Nephron progenitor cell (in vitro differentiated cells): ENCODE measurements around the gene DRC7.

ENCODE experiments used
- DNase-seq: peaks from one replicate; pipeline ENCODE4 v3.0.0; 2021
- H3K27ac Mint-ChIP-seq: 2 replicates; pipeline ENCODE4 v1.8.0; 2021; ENCODE audit warnings: mild to moderate bottlenecking, moderate library complexity, mixed read lengths
- H3K27me3 Mint-ChIP-seq: 2 replicates; pipeline ENCODE4 v1.8.0; 2021; ENCODE audit warnings: mild to moderate bottlenecking, low read depth, mixed read lengths; ENCODE audit not compliant: poor library complexity
- H3K36me3 Mint-ChIP-seq: 2 replicates; pipeline ENCODE4 v1.8.0; 2021; ENCODE audit warnings: low read depth, mixed read lengths
- H3K4me1 Mint-ChIP-seq: 2 replicates; pipeline ENCODE4 v1.8.0; 2021; ENCODE audit warnings: mixed read lengths
- H3K4me3 Mint-ChIP-seq: 2 replicates; pipeline ENCODE4 v1.8.0; 2021; ENCODE audit warnings: mild to moderate bottlenecking, moderate library complexity, mixed read lengths
- H3K9me3 Mint-ChIP-seq: 2 replicates; pipeline ENCODE4 v1.8.0; 2021; ENCODE audit warnings: mild to moderate bottlenecking, moderate library complexity, mixed read lengths
- TF ChIP-seq, protein P1 (sequence below): fragments of 200-600 bp; sonication (generic); IDR thresholded peaks from 2 replicates; pipeline ENCODE4 v1.5.0; 2021; ENCODE audit warnings: antibody characterized with exemption

DRC7 gene

DNA sequence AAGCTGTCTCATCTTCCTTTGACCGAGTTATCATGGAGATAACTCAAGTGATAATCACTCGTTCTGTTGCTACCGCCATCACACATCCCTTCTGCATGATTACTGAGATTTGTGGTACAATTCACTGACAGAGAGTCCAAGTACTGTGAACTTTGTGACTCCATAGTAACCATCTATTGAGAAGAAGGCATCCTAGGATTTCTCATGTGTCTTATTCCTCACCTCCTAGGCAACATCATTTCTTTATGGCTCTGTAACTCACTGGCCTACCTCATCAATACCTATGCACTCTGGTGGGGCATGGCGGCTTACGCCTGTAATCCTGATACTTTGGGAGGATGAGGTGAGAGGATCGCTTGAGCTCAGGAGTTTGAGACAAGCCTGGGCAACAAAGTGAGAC lies 19.4 kb downstream of the DRC7 start:
- H3K4me1 Mint-ChIP-seq = no peaks in the 10 kb centered on the region
- no peak for DNase-seq
- H3K27me3 Mint-ChIP-seq = peaks cover 32% of the 10 kb centered on the region
- no peaks in the 10 kb centered on the region for H3K9me3 Mint-ChIP-seq
- no peak overlapping the region for H3K4me3 Mint-ChIP-seq
- TF ChIP-seq, protein P1, sequence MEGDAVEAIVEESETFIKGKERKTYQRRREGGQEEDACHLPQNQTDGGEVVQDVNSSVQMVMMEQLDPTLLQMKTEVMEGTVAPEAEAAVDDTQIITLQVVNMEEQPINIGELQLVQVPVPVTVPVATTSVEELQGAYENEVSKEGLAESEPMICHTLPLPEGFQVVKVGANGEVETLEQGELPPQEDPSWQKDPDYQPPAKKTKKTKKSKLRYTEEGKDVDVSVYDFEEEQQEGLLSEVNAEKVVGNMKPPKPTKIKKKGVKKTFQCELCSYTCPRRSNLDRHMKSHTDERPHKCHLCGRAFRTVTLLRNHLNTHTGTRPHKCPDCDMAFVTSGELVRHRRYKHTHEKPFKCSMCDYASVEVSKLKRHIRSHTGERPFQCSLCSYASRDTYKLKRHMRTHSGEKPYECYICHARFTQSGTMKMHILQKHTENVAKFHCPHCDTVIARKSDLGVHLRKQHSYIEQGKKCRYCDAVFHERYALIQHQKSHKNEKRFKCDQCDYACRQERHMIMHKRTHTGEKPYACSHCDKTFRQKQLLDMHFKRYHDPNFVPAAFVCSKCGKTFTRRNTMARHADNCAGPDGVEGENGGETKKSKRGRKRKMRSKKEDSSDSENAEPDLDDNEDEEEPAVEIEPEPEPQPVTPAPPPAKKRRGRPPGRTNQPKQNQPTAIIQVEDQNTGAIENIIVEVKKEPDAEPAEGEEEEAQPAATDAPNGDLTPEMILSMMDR = no peak
- H3K27ac Mint-ChIP-seq = no peak overlapping the region
- no peaks in the 10 kb centered on the region for H3K36me3 Mint-ChIP-seq

DNA sequence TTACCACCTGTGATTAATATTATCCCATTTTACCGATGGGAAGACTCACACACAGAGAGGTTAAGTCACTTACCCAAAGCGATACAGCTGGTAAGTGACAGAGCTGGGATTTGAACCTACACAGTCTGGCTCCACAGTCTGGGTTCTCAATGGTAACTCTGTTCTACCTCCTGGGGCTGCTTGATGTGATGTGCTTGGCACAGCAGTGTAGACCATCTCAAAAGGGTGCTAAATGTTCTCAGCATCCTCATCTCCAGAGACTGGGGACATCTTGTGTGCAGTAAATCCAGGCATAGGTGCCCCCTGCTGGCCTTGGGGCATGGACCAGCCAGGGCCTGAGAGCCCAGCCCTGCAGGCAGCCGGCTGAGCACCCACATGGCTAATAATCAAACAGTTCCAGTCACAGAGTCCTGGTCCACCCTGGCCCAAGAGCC lies 25.6 kb downstream of the DRC7 start:
- DNase-seq = peak; percentile 56
- no peaks in the 10 kb centered on the region for H3K36me3 Mint-ChIP-seq
- TF ChIP-seq, protein P1 = peak; percentile 46
- H3K27me3 Mint-ChIP-seq = peaks cover 12% of the 10 kb centered on the region
- no peak overlapping the region for H3K4me3 Mint-ChIP-seq
- no peaks in the 10 kb centered on the region for H3K9me3 Mint-ChIP-seq
- no peak overlapping the region for H3K27ac Mint-ChIP-seq
- H3K4me1 Mint-ChIP-seq = peaks cover 34% of the 10 kb centered on the region

DNA sequence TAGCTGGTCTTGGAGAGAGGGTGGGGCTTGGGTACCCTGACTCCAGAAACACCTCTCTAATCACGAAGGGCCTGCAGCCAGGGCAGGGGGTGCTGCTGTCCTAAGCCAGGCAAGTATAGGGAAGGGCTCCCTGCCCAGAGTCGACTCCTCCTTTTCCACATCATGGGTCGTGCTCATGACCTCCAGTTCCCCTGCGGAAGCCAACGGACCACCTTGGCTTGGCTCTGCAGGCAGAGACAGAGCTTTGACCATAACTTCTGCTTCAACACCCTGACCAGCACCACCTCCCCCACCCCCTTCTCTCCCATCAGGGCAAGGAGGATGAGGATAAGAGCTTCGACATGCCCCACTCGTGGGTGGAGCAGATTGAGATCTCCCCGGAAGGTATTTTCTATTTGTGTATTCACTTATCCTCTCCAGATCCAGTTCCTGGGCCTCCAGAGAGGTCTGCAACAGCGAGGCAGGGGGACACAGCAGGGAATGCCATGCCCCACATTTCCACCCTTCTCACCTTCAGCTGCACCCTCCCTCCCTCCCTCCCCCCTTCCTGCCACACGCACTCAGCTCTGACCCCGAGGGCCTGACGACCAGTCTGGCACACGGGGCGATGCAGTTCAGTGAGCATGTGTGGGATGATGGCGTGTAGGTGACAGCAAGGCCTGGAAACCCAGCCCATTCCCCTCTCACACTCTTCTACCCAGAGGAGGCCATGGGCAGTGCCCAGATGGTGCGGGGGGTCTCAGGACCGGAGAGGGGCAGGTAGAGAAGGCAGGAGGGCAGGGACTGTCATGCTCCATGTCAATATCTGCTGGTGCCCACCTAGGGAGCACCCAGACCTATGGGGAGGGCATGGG lies 27.0 kb downstream of the DRC7 start:
- Mint-ChIP-seq H3K27me3 (peaks cover 14% of the 10 kb centered on the region), H3K4me3 (peak overlapping the region; percentile 34), H3K27ac (peak overlapping the region; percentile 25), H3K4me1 (peaks cover 34% of the 10 kb centered on the region), H3K36me3 (no peaks in the 10 kb centered on the region), H3K9me3 (no peaks in the 10 kb centered on the region)
- no peak for DNase-seq
- TF ChIP-seq, protein P1 = no peak

DNA sequence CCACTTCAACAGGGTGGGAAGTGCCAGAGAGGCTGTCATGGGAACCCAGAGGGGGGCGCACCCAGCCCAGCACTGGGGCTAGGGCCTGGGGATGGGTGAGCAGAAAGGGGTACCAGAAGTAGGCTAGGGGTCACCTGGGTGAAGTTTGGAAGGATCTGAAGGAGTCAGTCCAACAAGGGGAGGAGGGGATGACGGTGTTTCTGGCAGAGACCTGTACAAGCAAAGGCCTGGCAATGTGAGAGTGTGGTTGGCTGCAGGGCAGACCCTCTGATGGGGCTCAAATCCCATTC lies 27.5 kb downstream of the DRC7 start:
- Mint-ChIP-seq H3K4me1 (peaks cover 34% of the 10 kb centered on the region), H3K4me3 (no peak overlapping the region), H3K9me3 (no peaks in the 10 kb centered on the region), H3K36me3 (no peaks in the 10 kb centered on the region), H3K27ac (no peak overlapping the region), H3K27me3 (peaks cover 13% of the 10 kb centered on the region)
- no peak for DNase-seq
- TF ChIP-seq, protein P1 = no peak

DNA sequence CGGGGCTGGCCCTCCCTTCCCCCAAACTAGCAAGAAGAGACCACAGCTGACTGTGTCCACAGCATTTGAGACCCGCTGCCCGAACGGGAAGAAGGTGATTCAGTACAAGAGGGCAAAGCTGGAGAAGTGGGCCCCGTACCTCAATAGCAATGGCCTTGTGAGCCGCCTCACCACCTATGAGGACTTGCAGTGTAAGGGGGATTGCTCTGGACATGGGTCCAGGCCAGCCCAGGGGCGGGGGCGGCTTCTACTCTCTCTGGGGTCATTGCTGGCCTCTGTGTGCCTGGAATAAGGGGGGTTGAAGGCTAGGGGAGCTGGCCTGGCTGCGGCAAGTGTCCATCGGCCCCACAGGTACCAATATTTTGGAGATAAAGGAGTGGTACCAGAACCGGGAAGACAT lies 28.0 kb downstream of the DRC7 start:
- Mint-ChIP-seq H3K9me3 (no peaks in the 10 kb centered on the region), H3K4me1 (peaks cover 36% of the 10 kb centered on the region), H3K27ac (no peak overlapping the region), H3K27me3 (peaks cover 13% of the 10 kb centered on the region), H3K36me3 (no peaks in the 10 kb centered on the region), H3K4me3 (no peak overlapping the region)
- no peak for DNase-seq
- TF ChIP-seq, protein P1 = no peak

DNA sequence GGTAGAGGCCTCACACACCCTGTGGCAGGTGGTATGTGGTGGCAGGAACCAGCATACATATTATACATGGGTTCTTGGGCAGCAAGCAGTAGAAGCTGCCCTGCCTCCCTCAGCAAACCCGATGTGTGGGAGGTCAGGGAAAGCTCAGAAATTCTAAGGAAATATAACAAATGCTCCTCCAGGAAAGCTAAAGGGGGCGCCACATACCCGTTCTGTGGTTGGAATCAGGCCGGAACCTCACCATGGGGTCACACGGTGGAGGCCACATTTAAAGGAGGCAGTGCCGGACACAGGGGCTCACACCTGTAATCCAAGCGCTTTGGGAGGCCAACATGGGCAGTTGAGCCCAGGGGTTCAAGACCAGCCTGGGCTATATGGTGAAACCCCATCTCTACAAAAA lies 28.6 kb downstream of the DRC7 start:
- H3K9me3 Mint-ChIP-seq = no peaks in the 10 kb centered on the region
- no peak overlapping the region for H3K27ac Mint-ChIP-seq
- H3K4me1 Mint-ChIP-seq = peaks cover 39% of the 10 kb centered on the region
- TF ChIP-seq, protein P1 = peak; percentile 11
- no peaks in the 10 kb centered on the region for H3K36me3 Mint-ChIP-seq
- no peak overlapping the region for H3K4me3 Mint-ChIP-seq
- H3K27me3 Mint-ChIP-seq = peaks cover 13% of the 10 kb centered on the region
- DNase-seq = no peak
